GM13977 (cell line): ENCODE measurements around the gene ADAM8.

ENCODE experiments used
- DNase-seq: peaks from one replicate; pipeline ENCODE4 v3.0.0; 2012; ENCODE audit warnings: low spot score
- in situ Hi-C: fragments of 300-500 bp; cut with MboI; formaldehyde crosslinking; loops from one replicate; pipeline ENCODE4 v1.12.0; 2022; ENCODE audit warnings: low sequenced_read_pairs, low pct_unique_long_range_greater_than_20kb, mixed read lengths, inconsistent platforms; ENCODE audit not compliant: unreplicated experiment
- TF ChIP-seq, protein P1 (sequence below): IDR thresholded peaks from 2 replicates; pipeline ENCODE4 v1.5.1; 2012; ENCODE audit warnings: mild to moderate bottlenecking, control low read depth; ENCODE audit not compliant: insufficient read depth; ENCODE audit errors: extremely low read depth, missing control alignments

Gene ADAM8

DNA sequence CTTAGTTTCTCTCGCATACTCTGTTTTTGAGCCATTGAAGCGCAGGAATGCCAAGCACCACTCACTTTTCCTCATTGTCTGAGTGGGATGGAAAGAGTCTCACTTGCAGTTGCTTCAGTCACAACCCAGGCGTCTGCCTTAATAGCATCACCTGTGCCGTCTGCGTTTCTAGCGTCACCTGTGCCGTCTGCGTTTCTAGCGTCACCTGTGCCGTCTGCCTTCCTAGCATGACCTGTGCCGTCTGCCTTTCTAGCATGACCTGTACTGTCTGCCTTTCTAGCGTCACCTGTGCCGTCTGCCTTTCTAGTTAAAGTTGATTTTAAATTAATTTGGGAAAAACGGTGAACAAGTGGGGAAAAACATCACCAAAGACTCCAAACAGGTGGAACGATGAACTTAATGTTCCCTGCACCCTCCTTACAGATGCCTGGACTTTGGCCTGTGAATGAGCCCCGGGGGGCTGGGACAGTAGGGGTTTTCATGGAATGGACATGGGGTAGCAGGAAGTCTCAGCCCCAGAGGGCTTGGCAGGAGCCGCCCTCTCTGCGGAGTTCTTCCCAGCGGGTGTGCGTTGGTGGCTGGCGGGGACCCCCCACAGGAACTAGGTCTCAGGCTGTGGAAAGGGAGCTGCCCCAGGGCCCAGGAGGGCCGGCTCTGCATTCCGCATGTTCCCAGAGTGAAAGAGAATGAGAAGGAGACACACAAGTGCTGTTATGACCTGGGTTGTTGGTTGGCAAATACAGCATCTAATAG, 35.5 kb upstream of the ADAM8 start:
- in situ Hi-C loops, result no loop called here

DNA sequence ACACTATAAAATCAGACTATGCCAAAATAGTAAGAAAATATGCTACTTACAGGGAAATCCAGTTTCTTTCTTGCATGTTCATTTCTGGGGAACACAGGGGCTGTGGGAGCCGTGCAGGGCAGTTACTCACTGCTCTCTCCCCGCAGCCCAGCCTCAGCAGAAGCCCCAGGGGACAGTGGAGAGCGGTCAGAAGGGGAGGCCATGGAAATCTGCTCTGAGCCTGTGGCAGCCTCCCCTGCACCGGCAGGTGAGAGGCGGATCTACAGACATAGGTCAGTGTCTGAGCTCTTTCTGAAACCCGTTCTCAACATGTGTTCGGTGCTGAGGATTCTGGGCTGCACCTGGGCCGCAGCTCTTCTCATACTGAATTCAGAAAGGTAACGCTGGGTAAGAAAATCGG, 34.9 kb upstream of the ADAM8 start:
- in situ Hi-C loops, result no loop called here
- TF ChIP-seq, protein P1, sequence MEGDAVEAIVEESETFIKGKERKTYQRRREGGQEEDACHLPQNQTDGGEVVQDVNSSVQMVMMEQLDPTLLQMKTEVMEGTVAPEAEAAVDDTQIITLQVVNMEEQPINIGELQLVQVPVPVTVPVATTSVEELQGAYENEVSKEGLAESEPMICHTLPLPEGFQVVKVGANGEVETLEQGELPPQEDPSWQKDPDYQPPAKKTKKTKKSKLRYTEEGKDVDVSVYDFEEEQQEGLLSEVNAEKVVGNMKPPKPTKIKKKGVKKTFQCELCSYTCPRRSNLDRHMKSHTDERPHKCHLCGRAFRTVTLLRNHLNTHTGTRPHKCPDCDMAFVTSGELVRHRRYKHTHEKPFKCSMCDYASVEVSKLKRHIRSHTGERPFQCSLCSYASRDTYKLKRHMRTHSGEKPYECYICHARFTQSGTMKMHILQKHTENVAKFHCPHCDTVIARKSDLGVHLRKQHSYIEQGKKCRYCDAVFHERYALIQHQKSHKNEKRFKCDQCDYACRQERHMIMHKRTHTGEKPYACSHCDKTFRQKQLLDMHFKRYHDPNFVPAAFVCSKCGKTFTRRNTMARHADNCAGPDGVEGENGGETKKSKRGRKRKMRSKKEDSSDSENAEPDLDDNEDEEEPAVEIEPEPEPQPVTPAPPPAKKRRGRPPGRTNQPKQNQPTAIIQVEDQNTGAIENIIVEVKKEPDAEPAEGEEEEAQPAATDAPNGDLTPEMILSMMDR, result no peak
- no peak for DNase-seq

More for the DNA sequence above, 35.5 kb upstream of the ADAM8 start:
- TF ChIP-seq, protein P1, result no peak
- DNase-seq, result no peak

DNA sequence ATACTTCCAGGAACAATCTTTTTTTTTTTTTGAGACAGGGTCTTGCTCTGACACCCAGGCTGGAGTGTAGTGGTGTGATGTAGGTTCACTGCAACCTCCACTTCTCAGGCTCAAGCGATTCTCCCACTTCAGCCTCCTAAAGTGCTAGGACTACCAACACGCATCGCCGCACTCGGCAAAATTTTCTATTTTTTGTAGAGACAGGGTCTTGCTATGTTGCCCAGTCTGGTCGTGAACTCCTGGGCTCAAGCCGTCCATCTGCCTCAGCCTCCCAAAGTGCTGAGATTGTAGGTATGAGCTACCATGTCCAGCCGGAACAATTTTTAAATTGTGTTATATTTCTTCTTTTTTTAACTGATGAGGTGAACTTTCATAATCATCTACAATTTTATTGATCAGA, 34.1 kb upstream of the ADAM8 start:
- in situ Hi-C loops, result no loop called here
- DNase-seq, result no peak
- TF ChIP-seq, protein P1, result no peak

DNA sequence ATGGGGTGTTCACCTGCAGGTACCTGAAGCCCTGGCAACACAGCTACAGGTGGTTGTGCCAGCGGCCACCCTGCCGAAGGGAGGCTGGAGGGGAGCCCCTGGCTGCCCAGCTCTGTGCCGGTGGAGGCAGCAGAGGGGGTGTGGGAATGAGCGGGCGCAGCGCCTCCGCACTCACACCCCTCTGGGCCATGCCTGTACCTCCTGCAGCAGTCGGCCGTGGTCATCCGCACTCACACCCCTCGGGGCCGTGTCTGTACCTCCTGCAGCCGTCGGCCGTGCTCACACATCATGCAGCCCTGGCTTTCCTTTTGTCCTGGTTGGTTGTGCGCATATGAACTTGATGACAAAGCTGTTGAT, 33.7 kb upstream of the ADAM8 start:
- in situ Hi-C loops, result no loop called here
- no peak for DNase-seq
- TF ChIP-seq, protein P1, result no peak

DNA sequence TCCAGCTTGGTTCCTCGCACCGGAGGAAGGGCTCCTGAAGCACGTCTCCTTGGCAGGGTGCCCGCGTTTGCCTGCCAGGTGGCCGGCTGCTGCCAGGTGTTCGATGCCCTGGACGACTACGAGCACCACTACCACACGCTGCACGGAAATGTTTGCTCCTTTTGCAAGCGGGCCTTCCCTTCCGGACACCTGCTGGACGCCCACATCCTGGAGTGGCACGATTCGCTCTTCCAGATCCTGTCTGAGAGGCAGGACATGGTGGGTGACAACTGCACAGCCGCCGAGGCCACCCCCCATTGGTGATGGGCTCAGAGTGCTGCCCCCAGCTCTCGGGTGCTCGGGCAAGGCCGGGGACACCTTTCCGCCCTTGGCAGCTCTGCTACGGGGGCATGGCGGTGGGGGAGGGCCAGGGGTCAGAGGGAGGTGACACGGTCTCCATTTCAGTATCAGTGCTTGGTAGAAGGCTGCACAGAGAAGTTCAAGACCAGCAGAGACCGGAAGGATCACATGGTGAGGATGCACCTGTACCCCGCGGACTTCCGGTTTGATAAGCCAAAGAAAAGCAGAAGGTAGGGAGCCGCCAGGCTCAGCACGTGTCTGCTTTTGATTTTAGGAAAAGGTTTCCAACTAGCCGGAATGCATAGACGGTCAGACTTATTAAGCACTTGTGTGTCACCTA, 33.2 kb upstream of the ADAM8 start:
- no peak for DNase-seq
- in situ Hi-C loops, result no loop called here
- TF ChIP-seq, protein P1, result no peak

DNA sequence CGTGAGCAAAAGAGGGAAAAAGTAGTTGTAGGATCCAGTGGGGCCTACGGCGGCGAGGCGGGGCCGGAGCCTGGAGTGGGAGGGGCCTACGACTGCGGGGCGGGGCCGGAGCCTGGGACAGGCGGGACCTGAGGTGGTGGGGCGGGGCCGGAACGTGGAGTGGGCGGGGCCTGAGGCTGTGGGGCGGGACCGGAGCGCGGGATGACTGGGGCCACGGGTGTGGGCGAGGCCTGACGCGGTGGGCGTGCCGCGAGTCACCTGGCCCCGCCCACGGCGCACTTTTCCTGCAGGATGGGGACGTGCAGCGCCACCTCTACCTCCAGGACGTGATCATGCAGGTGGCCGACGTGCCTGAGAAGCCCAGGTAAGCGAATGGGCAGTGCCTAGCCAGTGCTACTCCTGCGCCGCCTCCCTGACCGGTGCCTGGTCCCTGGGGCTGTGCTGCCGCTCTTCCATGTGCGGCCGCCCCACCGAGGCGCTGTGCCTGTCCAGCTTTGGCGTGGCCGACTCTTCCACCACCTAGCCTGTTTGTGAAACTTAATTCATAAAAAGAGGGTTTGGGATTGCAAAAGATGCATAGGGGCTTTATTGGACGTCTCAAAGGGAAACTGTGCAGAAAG, 32.5 kb upstream of the ADAM8 start:
- peak; percentile 98 for DNase-seq
- in situ Hi-C loops, result no loop called here
- TF ChIP-seq, protein P1, result no peak
